A673 (cell line): Measurements from ENCODE around the gene ANO2.

ENCODE experiments used
- EZH2 ChIP-seq: fragments of 200-600 bp; sonication (generic); IDR thresholded peaks from 2 replicates; pipeline ENCODE4 v1.6.1; 2017; ENCODE audit warnings: borderline replicate concordance, low read depth, mild to moderate bottlenecking, mixed read lengths, antibody characterized with exemption, low read length; ENCODE audit not compliant: poor library complexity, severe bottlenecking
- TF ChIP-seq, protein P1 (sequence below): fragments of 300-800, 200-600 bp; sonication (generic); conservative IDR thresholded peaks from 2 replicates; pipeline ENCODE4 v1.5.1; 2017; ENCODE audit warnings: low read depth, mild to moderate bottlenecking, antibody characterized with exemption, low read length, moderate library complexity, mixed read lengths

DNA sequence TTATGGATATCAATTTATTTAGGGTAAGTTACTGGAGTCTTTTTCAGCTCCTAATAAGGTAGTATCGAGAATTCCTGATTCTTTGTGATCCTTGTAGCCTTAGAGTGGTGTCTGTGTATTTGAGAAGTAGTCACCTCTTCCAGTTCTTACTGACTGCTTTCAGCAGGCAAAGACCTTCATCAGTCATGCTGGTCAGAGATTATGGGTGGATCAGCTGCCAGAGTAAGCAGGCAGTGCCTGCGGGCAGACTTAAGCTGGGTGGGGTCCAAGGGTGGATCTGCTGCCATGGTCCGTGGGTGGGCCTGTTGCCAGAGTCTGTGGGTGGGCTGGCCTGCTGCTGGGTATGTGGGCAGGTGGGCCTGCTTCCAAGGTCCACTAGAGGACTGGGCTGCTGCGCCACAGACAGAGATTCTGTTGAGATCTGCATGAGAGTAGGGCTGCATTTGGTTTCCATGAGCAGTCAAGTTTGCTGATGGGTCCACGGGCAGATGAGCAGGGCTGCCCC, 188.7 kb downstream of the ANO2 start:
- TF ChIP-seq, protein P1, sequence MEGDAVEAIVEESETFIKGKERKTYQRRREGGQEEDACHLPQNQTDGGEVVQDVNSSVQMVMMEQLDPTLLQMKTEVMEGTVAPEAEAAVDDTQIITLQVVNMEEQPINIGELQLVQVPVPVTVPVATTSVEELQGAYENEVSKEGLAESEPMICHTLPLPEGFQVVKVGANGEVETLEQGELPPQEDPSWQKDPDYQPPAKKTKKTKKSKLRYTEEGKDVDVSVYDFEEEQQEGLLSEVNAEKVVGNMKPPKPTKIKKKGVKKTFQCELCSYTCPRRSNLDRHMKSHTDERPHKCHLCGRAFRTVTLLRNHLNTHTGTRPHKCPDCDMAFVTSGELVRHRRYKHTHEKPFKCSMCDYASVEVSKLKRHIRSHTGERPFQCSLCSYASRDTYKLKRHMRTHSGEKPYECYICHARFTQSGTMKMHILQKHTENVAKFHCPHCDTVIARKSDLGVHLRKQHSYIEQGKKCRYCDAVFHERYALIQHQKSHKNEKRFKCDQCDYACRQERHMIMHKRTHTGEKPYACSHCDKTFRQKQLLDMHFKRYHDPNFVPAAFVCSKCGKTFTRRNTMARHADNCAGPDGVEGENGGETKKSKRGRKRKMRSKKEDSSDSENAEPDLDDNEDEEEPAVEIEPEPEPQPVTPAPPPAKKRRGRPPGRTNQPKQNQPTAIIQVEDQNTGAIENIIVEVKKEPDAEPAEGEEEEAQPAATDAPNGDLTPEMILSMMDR: no peak
- TF ChIP-seq EZH2: no peak
